AG04449 (cell line): ENCODE data around the gene PDK3.

ENCODE experiments used
- CTCF ChIA-PET: fragments of 350-600 bp; formaldehyde crosslinking; extraction: SDS; loops from one replicate; lab custom pipeline; 2021; ENCODE audit warnings: antibody characterized with exemption; lab: Yijun Ruan, JAX
- POLR2A ChIA-PET: fragments of 400-600, 350-600 bp; formaldehyde crosslinking; extraction: SDS; loops from one replicate; lab custom pipeline; 2020; ENCODE audit warnings: antibody characterized with exemption, inconsistent platforms; lab: Yijun Ruan, JAX
- DNase-seq: peaks from one replicate; pipeline ENCODE4 v3.0.0-alpha.2; 2010; ENCODE audit warnings: low read depth, low spot score
- H3K4me3 ChIP-seq: 2 replicates; pipeline ENCODE4 v1.5.1; 2011; ENCODE audit warnings: low read depth, mild to moderate bottlenecking, control low read depth, low read length
- CTCF ChIP-seq: IDR thresholded peaks from one replicate; pipeline ENCODE4 v1.5.1; 2011; ENCODE audit warnings: mild to moderate bottlenecking, moderate library complexity, low read length, control low read depth, inconsistent platforms; ENCODE audit not compliant: insufficient read depth; ENCODE audit errors: missing control alignments

The PDK3 gene

GRCh38 chrX:24536551-24536950, 71.5 kb downstream of the PDK3 start:
- ChIA-PET POLR2A (no interaction called here), CTCF (no interaction called here)
- no peak overlapping the region for H3K4me3 ChIP-seq
- no peak for DNase-seq
- TF ChIP-seq CTCF = no peak

- POLR2A ChIA-PET = no interaction called here
- no peak overlapping the region for H3K4me3 ChIP-seq
- no peak for DNase-seq
- CTCF ChIA-PET = no interaction called here
- no peak for TF ChIP-seq CTCF
Measured at GRCh38 chrX:24542756-24543155, 77.7 kb downstream of the PDK3 start.

DNA sequence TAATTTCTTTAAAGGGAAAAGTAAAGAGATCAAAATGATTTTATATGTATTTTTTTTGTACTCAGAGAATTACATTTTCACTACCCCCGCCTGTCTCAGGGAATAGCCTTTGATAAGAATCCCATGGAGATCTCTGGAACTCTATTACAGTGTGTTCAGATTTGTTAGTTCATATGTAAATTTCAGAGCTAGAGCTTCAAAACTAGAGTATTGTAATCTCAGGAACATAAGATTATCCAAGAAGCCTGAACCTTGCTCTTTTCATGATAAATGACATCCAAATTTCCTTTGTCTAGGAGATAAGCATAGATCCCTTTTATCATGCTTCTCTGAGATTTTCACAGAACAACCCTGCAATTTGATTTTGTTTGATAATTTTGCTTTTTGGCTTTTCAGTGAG, 82.9 kb downstream of the PDK3 start:
- no peak for TF ChIP-seq CTCF
- H3K4me3 ChIP-seq = no peak overlapping the region
- DNase-seq = no peak
- POLR2A ChIA-PET = no interaction called here
- CTCF ChIA-PET = no interaction called here

DNA sequence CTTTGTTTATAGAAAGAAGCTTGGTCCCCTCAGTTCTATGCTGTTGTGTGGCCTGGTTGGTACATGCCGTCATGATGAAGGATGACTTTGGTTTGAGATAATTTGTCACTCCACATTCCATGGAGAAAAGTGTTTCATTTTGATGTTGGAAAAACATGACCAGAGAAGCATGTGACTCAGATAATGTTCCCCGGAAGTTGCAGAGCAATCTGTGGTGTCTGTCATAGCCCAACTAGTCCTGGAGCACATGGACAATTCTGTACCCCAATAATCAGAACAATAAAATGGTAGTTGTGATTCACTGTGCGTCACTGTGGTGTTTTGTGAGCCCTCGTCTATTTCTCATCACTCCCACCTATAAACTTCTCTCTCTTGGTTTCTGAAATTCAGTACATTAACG, 85.1 kb downstream of the PDK3 start:
- DNase-seq = no peak
- no peak for TF ChIP-seq CTCF
- CTCF ChIA-PET = interaction anchor here (1.3 kb wide), 1 partner anchor 11 kb away, joined by 4 read pairs; no protein-coding TSS in a partner anchor
- no peak overlapping the region for H3K4me3 ChIP-seq
- POLR2A ChIA-PET = no interaction called here

GRCh38 chrX:24553011-24553410, 87.9 kb downstream of the PDK3 start:
- ChIA-PET POLR2A (no interaction called here), CTCF (no interaction called here)
- no peak for DNase-seq
- H3K4me3 ChIP-seq = no peak overlapping the region
- no peak for TF ChIP-seq CTCF

- ChIA-PET POLR2A (no interaction called here), CTCF (interaction anchor here (1.0 to 1.6 kb wide), 3 partner anchors 11 to 164 kb away, joined by 3 to 4 read pairs (median 4); no protein-coding TSS in a partner anchor)
- H3K4me3 ChIP-seq = no peak overlapping the region
- no peak for DNase-seq
- TF ChIP-seq CTCF = no peak
Measured at GRCh38 chrX:24561121-24561520, 96.0 kb downstream of the PDK3 start.
